ENCODE results near the gene IRF2.
A peak's percentile ranks its signal among the peaks of the same experiment; 100 is the strongest.

Gene IRF2

GRCh38 chr4:184472614-184473498 is 1.5 kb downstream of the IRF2 start:
- H3K36me3 ChIP-seq (ENCODE audit: insufficient read depth, low read depth, low read length): no peaks in the 10 kb centered on the region
- no peaks in the 10 kb centered on the region for H3K9me3 ChIP-seq (ENCODE audit: insufficient read depth, low read depth, low read length)
- H3K4me3 ChIP-seq (ENCODE audit: low read length): peak overlapping the region; percentile 76
- no peak overlapping the region for H3K27ac ChIP-seq (ENCODE audit: low read length)
- peaks cover 4% of the 10 kb centered on the region; the same call in 1 of the 2 replicates for H3K4me1 ChIP-seq (ENCODE audit: insufficient read depth, low read length)
- H3K9ac ChIP-seq (ENCODE audit: low read depth, low read length): peak overlapping the region; percentile 72
- H3K27me3 ChIP-seq (ENCODE audit: insufficient read depth, low read length): no peaks in the 10 kb centered on the region

- H3K9ac ChIP-seq (ENCODE audit: low read depth, low read length): peak overlapping the region; percentile 72; the same call in 1 of the 2 replicates
- H3K36me3 ChIP-seq (ENCODE audit: insufficient read depth, low read depth, low read length): no peaks in the 10 kb centered on the region
- H3K27me3 ChIP-seq (ENCODE audit: insufficient read depth, low read length): no peaks in the 10 kb centered on the region
- H3K9me3 ChIP-seq (ENCODE audit: insufficient read depth, low read depth, low read length): no peaks in the 10 kb centered on the region
- H3K4me3 ChIP-seq (ENCODE audit: low read length): peak overlapping the region; percentile 76
- H3K27ac ChIP-seq (ENCODE audit: low read length): no peak overlapping the region
- H3K4me1 ChIP-seq (ENCODE audit: insufficient read depth, low read length): peaks cover 4% of the 10 kb centered on the region; the same call in 1 of the 2 replicates
Observed at GRCh38 chr4:184471881-184472613, 2.3 kb downstream of the IRF2 start.

- H3K9me3 ChIP-seq (ENCODE audit: insufficient read depth, low read depth, low read length): no peaks in the 10 kb centered on the region
- no peaks in the 10 kb centered on the region for H3K36me3 ChIP-seq (ENCODE audit: insufficient read depth, low read depth, low read length)
- no peak overlapping the region for H3K9ac ChIP-seq (ENCODE audit: low read depth, low read length)
- H3K27me3 ChIP-seq (ENCODE audit: insufficient read depth, low read length): no peaks in the 10 kb centered on the region
- H3K27ac ChIP-seq (ENCODE audit: low read length): no peak overlapping the region
- H3K4me1 ChIP-seq (ENCODE audit: insufficient read depth, low read length): peaks cover 4% of the 10 kb centered on the region; the same call in 1 of the 2 replicates
- H3K4me3 ChIP-seq (ENCODE audit: low read length): no peak overlapping the region
Observed at GRCh38 chr4:184470785-184471110, 3.6 kb downstream of the IRF2 start.

GRCh38 chr4:184466634-184467033 is 7.7 kb downstream of the IRF2 start:
- Histone ChIP-seq H3K4me1 (ENCODE audit: insufficient read depth, low read length) (peaks cover 6% of the 10 kb centered on the region; the same call in 1 of the 2 replicates), H3K9me3 (ENCODE audit: insufficient read depth, low read depth, low read length) (no peaks in the 10 kb centered on the region), H3K36me3 (ENCODE audit: insufficient read depth, low read depth, low read length) (no peaks in the 10 kb centered on the region), H3K27me3 (ENCODE audit: insufficient read depth, low read length) (no peaks in the 10 kb centered on the region), H3K4me3 (ENCODE audit: low read length) (no peak overlapping the region), H3K9ac (ENCODE audit: low read depth, low read length) (no peak overlapping the region), H3K27ac (ENCODE audit: low read length) (no peak overlapping the region)

GRCh38 chr4:184464759-184465454 is 9.4 kb downstream of the IRF2 start:
- Histone ChIP-seq H3K27ac (ENCODE audit: low read length) (no peak overlapping the region), H3K4me3 (ENCODE audit: low read length) (no peak overlapping the region), H3K27me3 (ENCODE audit: insufficient read depth, low read length) (no peaks in the 10 kb centered on the region), H3K4me1 (ENCODE audit: insufficient read depth, low read length) (peaks cover 18% of the 10 kb centered on the region), H3K9ac (ENCODE audit: low read depth, low read length) (no peak overlapping the region), H3K36me3 (ENCODE audit: insufficient read depth, low read depth, low read length) (no peaks in the 10 kb centered on the region), H3K9me3 (ENCODE audit: insufficient read depth, low read depth, low read length) (no peaks in the 10 kb centered on the region)

GRCh38 chr4:184463856-184464255 is 10.5 kb downstream of the IRF2 start:
- H3K9ac ChIP-seq (ENCODE audit: low read depth, low read length): no peak overlapping the region
- no peaks in the 10 kb centered on the region for H3K36me3 ChIP-seq (ENCODE audit: insufficient read depth, low read depth, low read length)
- no peak overlapping the region for H3K27ac ChIP-seq (ENCODE audit: low read length)
- no peak overlapping the region for H3K4me3 ChIP-seq (ENCODE audit: low read length)
- no peaks in the 10 kb centered on the region for H3K27me3 ChIP-seq (ENCODE audit: insufficient read depth, low read length)
- H3K9me3 ChIP-seq (ENCODE audit: insufficient read depth, low read depth, low read length): no peaks in the 10 kb centered on the region
- H3K4me1 ChIP-seq (ENCODE audit: insufficient read depth, low read length): peaks cover 21% of the 10 kb centered on the region

GRCh38 chr4:184463158-184463557 is 11.2 kb downstream of the IRF2 start:
- H3K36me3 ChIP-seq (ENCODE audit: insufficient read depth, low read depth, low read length): no peaks in the 10 kb centered on the region
- H3K4me3 ChIP-seq (ENCODE audit: low read length): no peak overlapping the region
- no peak overlapping the region for H3K9ac ChIP-seq (ENCODE audit: low read depth, low read length)
- H3K9me3 ChIP-seq (ENCODE audit: insufficient read depth, low read depth, low read length): no peaks in the 10 kb centered on the region
- H3K4me1 ChIP-seq (ENCODE audit: insufficient read depth, low read length): peaks cover 21% of the 10 kb centered on the region
- H3K27ac ChIP-seq (ENCODE audit: low read length): no peak overlapping the region
- H3K27me3 ChIP-seq (ENCODE audit: insufficient read depth, low read length): no peaks in the 10 kb centered on the region

GRCh38 chr4:184462724-184463123 is 11.6 kb downstream of the IRF2 start:
- Histone ChIP-seq H3K27ac (ENCODE audit: low read length) (no peak overlapping the region), H3K4me1 (ENCODE audit: insufficient read depth, low read length) (peaks cover 21% of the 10 kb centered on the region), H3K27me3 (ENCODE audit: insufficient read depth, low read length) (no peaks in the 10 kb centered on the region), H3K9me3 (ENCODE audit: insufficient read depth, low read depth, low read length) (no peaks in the 10 kb centered on the region), H3K4me3 (ENCODE audit: low read length) (no peak overlapping the region), H3K9ac (ENCODE audit: low read depth, low read length) (no peak overlapping the region), H3K36me3 (ENCODE audit: insufficient read depth, low read depth, low read length) (no peaks in the 10 kb centered on the region)

- H3K4me1 ChIP-seq (ENCODE audit: insufficient read depth, low read length): peaks cover 21% of the 10 kb centered on the region
- H3K4me3 ChIP-seq (ENCODE audit: low read length): no peak overlapping the region
- H3K27ac ChIP-seq (ENCODE audit: low read length): no peak overlapping the region
Observed at GRCh38 chr4:184461711-184462441, 12.5 kb downstream of the IRF2 start.

GRCh38 chr4:184460499-184461285 is 13.7 kb downstream of the IRF2 start:
- H3K9me3 ChIP-seq (ENCODE audit: insufficient read depth, low read depth, low read length): no peaks in the 10 kb centered on the region
- H3K27ac ChIP-seq (ENCODE audit: low read length): no peak overlapping the region
- H3K36me3 ChIP-seq (ENCODE audit: insufficient read depth, low read depth, low read length): no peaks in the 10 kb centered on the region
- no peaks in the 10 kb centered on the region for H3K27me3 ChIP-seq (ENCODE audit: insufficient read depth, low read length)
- H3K9ac ChIP-seq (ENCODE audit: low read depth, low read length): no peak overlapping the region
- peaks cover 20% of the 10 kb centered on the region for H3K4me1 ChIP-seq (ENCODE audit: insufficient read depth, low read length)
- no peak overlapping the region for H3K4me3 ChIP-seq (ENCODE audit: low read length)

More at GRCh38 chr4:184461711-184462441, 12.5 kb downstream of the IRF2 start:
- H3K27me3 ChIP-seq (ENCODE audit: insufficient read depth, low read length): no peaks in the 10 kb centered on the region
- no peaks in the 10 kb centered on the region for H3K9me3 ChIP-seq (ENCODE audit: insufficient read depth, low read depth, low read length)
- no peak overlapping the region for H3K9ac ChIP-seq (ENCODE audit: low read depth, low read length)
- H3K36me3 ChIP-seq (ENCODE audit: insufficient read depth, low read depth, low read length): no peaks in the 10 kb centered on the region
